Naive thymus-derived CD8-positive, alpha-beta T cell (primary cell): ENCODE results near the gene PREX1. TPM values are rescaled to one million over a fixed set of nuclear protein-coding genes. Genes with fewer than 3 reads are reported as not detected.

Experiments
- ATAC-seq, 2 donors: fragments of 150-1000 bp; cut with Tn5 transposase in 1 of 2; sonication (Bioruptor Pico), chemical (Tn5 transposase) in 1 of 2; 1 replicate in 1 of 2; 2 replicates in 1 of 2; pipeline ENCODE4 v1.10.0; 2021; ENCODE audit warnings: mild to moderate bottlenecking in 2 of 2, moderate library complexity in 2 of 2
- POLR2A ChIA-PET: fragments of 350-600 bp; sonication (Branson Sonifier 250); formaldehyde crosslinking; loops from one replicate; lab custom pipeline; 2021; ENCODE audit warnings: antibody characterized with exemption; lab: Charles Lee
- DNase-seq, 10 donors: peaks; one replicate each; pipeline versions ENCODE4 v3.0.0 to v3.0.0-alpha.2; 2020 to 2022
- H3K27ac Mint-ChIP-seq, 10 donors: one replicate each; pipeline ENCODE4 v1.8.0; 2020 to 2022; ENCODE audit warnings: mild to moderate bottlenecking in 10 of 10, mixed read lengths in 10 of 10, moderate library complexity in 4 of 10, inconsistent platforms in 1 of 10
- H3K27me3 Mint-ChIP-seq, 5 donors: one replicate each; pipeline ENCODE4 v1.8.0; 2021 to 2022; ENCODE audit warnings: mixed read lengths in 5 of 5
- H3K36me3 Mint-ChIP-seq, 3 donors: one replicate each; pipeline ENCODE4 v1.8.0; 2020 to 2022; ENCODE audit warnings: mixed read lengths in 3 of 3, mild to moderate bottlenecking in 2 of 3, inconsistent platforms in 1 of 3
- H3K4me1 Mint-ChIP-seq, 4 donors: one replicate each; pipeline ENCODE4 v1.8.0; 2021 to 2022; ENCODE audit warnings: mixed read lengths in 4 of 4
- H3K4me3 Mint-ChIP-seq, 10 donors: one replicate each; pipeline ENCODE4 v1.8.0; 2020 to 2022; ENCODE audit warnings: mild to moderate bottlenecking in 10 of 10, mixed read lengths in 10 of 10, moderate library complexity in 6 of 10, inconsistent platforms in 1 of 10
- H3K9me3 Mint-ChIP-seq, 9 donors: one replicate each; pipeline ENCODE4 v1.8.0; 2020 to 2022; ENCODE audit warnings: mixed read lengths in 9 of 9, mild to moderate bottlenecking in 3 of 9, inconsistent platforms in 1 of 9, moderate library complexity in 1 of 9
- polyA plus RNA-seq, 3 donors: library from polyadenylated mRNA; unstranded; fragments of 300-500 nt; fragmentation: Illumina TruSeq; gene quantifications; one replicate each; pipeline ENCODE4 v1.2.3, GENCODE V29; 2021
- total RNA-seq, 8 experiments: library from RNA in 2 of 8; stranded (reverse) in 2 of 8; gene quantifications; one replicate each; pipeline ENCODE4 v1.2.3 and lab custom pipeline; 2021 to 2026

Gene PREX1
- total and polyA plus RNA-seq, 5 experiments from 2014 or later: 14.4 to 141 (median 38.5) TPM

GRCh38 chr20:48858075-48858790 lies 30.4 kb upstream of the PREX1 start:
- H3K27ac Mint-ChIP-seq: no peak overlapping the region
- H3K4me3 Mint-ChIP-seq: no peak overlapping the region
- POLR2A ChIA-PET: no interaction called here
- H3K4me1 Mint-ChIP-seq: peaks cover 4 to 45% (median 7%) of the 10 kb centered on the region in 4 donors
- no peak for DNase-seq
- no peaks in the 10 kb centered on the region for H3K36me3 Mint-ChIP-seq
- no peaks in the 10 kb centered on the region for H3K27me3 Mint-ChIP-seq
- no peak for ATAC-seq
- no peaks in the 10 kb centered on the region for H3K9me3 Mint-ChIP-seq

DNA sequence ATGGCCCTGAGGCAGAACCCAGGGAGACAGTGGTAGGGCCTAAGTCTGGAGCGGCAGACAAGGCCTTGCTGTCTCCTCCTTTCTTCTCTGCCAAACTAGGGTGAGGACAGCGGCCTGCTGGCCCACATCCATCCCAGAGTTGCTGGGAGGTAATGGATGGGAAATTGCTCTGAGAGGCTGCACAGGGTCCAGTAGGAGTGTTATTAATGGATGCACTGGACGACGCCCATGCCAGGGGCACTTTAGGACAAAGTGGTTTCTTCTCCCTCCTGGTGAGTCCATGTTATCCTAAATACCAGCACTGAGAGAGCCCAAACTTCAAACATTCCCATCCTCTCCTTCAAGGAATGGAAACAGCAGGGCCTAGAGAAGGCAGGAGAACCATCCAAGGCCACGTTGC lies 28.3 kb upstream of the PREX1 start:
- Mint-ChIP-seq H3K36me3 (no peaks in the 10 kb centered on the region), H3K4me1 (peaks cover 0 to 31% (median 2%) of the 10 kb centered on the region in 4 donors), H3K9me3 (no peaks in the 10 kb centered on the region), H3K27ac (peak overlapping the region in 1 of 10 donors; percentile 7), H3K4me3 (no peak overlapping the region), H3K27me3 (no peaks in the 10 kb centered on the region)
- POLR2A ChIA-PET: no interaction called here
- DNase-seq (no peak), ATAC-seq (no peak)

DNA sequence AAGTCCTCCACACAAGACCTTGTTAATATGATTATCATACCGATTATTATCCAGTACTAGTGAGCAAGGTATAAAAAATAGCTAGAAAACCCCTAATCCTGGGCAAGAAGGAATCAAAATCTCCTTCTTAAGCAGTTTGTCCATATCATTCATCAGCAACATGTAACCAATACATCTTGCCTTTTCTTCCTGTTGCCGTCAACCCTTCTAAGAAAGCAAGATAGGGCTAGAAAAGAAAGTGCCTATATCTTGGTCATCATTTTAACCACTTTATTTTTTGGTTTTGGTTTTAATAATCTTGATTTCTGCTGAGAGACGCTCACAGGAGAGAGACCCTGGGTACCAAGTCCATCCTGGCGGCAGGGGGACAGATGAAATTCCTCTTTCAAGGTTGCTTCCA lies 27.2 kb upstream of the PREX1 start:
- POLR2A ChIA-PET: no interaction called here
- no peak for DNase-seq
- ATAC-seq: no peak
- no peaks in the 10 kb centered on the region for H3K27me3 Mint-ChIP-seq
- peaks cover 0 to 21% (median under 1%) of the 10 kb centered on the region in 4 donors for H3K4me1 Mint-ChIP-seq
- no peak overlapping the region for H3K4me3 Mint-ChIP-seq
- no peaks in the 10 kb centered on the region for H3K36me3 Mint-ChIP-seq
- H3K9me3 Mint-ChIP-seq: no peaks in the 10 kb centered on the region
- H3K27ac Mint-ChIP-seq: no peak overlapping the region

DNA sequence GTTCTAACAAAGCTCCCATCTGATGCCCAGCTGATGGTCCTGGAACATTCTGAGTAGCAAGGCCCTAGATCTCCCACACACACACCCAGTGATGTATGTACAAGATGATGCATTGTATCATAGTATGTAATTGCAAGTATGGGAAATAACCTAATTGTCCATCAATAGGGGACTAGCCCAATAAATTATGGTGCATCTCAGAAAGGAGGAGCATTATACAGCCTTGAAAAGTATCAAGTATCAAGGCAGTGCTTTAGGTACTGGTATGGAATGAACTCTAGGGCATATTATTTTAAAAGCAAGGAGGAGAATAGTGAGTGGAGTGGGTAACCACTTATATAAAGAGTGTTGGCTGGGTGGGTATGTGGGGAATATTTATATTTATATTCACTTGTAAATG lies 24.8 kb upstream of the PREX1 start:
- Mint-ChIP-seq H3K4me1 (peaks cover 0 to 14% (median under 1%) of the 10 kb centered on the region in 4 donors), H3K27ac (no peak overlapping the region), H3K27me3 (no peaks in the 10 kb centered on the region), H3K9me3 (no peaks in the 10 kb centered on the region), H3K36me3 (no peaks in the 10 kb centered on the region), H3K4me3 (no peak overlapping the region)
- POLR2A ChIA-PET: no interaction called here
- DNase-seq (no peak), ATAC-seq (no peak)

- H3K27ac Mint-ChIP-seq: no peak overlapping the region
- H3K9me3 Mint-ChIP-seq: no peaks in the 10 kb centered on the region
- no peaks in the 10 kb centered on the region for H3K36me3 Mint-ChIP-seq
- peaks cover under 1 to 22% (median 2%) of the 10 kb centered on the region in 4 donors for H3K4me1 Mint-ChIP-seq
- no peaks in the 10 kb centered on the region for H3K27me3 Mint-ChIP-seq
- DNase-seq (no peak), ATAC-seq (no peak)
- no peak overlapping the region for H3K4me3 Mint-ChIP-seq
- POLR2A ChIA-PET: no interaction called here
Measured at GRCh38 chr20:48851579-48851978, 23.8 kb upstream of the PREX1 start.

- Mint-ChIP-seq H3K27me3 (no peaks in the 10 kb centered on the region), H3K36me3 (no peaks in the 10 kb centered on the region), H3K9me3 (no peaks in the 10 kb centered on the region), H3K27ac (no peak overlapping the region), H3K4me1 (peaks cover 4 to 20% (median 5%) of the 10 kb centered on the region in 4 donors), H3K4me3 (no peak overlapping the region)
- DNase-seq (no peak), ATAC-seq (no peak)
- POLR2A ChIA-PET: no interaction called here
Measured at GRCh38 chr20:48850977-48851299, 23.1 kb upstream of the PREX1 start.

DNA sequence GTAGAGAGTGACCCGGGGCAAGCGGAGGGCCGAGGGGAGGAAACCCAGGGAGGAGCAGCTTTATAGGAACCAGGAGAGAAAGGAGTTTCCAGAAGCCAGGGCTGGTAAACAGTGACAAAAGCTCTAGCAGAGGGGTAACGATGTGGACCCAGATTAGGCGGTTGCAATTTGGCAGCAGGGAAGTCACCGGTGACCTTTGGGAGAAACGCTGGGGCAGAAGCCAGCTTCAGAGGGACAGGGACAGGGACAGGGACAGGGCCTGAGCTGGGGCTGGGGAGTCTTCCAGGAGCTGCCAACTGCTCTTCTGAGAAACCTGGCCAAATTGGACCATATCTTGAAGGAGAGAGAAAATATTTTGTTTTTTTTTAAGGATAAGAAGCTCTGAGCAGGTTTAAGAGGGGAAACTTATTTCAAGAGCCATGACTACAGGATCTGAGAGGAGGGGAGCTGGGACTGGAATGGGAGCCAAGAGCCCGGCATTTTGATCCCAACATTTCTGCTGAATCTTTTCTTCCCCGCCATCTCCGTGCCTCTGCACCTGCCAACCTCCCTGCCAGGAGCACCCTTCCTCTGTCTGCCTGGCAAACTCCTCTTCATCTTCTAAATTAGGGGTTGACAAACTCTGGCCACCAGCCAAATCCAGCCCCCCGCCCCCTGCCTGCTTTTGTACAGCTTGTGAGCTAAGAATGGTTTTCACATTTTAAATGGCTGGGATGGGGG lies 22.6 kb upstream of the PREX1 start:
- no peak for DNase-seq
- Mint-ChIP-seq H3K9me3 (no peaks in the 10 kb centered on the region), H3K36me3 (no peaks in the 10 kb centered on the region), H3K4me3 (no peak overlapping the region), H3K27me3 (no peaks in the 10 kb centered on the region), H3K27ac (peak overlapping the region in 3 of 10 donors; percentile 22 to 56 (median 35)), H3K4me1 (peaks cover 4 to 20% (median 5%) of the 10 kb centered on the region in 4 donors)
- POLR2A ChIA-PET: no interaction called here
- no peak for ATAC-seq

GRCh38 chr20:48849779-48850178 lies 22.0 kb upstream of the PREX1 start:
- Mint-ChIP-seq H3K36me3 (no peaks in the 10 kb centered on the region), H3K9me3 (no peaks in the 10 kb centered on the region), H3K27me3 (no peaks in the 10 kb centered on the region), H3K4me3 (no peak overlapping the region), H3K27ac (no peak overlapping the region), H3K4me1 (peaks cover 4 to 14% (median 5%) of the 10 kb centered on the region in 4 donors)
- no peak for DNase-seq
- POLR2A ChIA-PET: interaction anchor here (0.9 kb wide), 1 partner anchor 192 kb away, joined by 3 read pairs; no protein-coding TSS in a partner anchor
- no peak for ATAC-seq

GRCh38 chr20:48849299-48849698 lies 21.5 kb upstream of the PREX1 start:
- ATAC-seq: no peak
- Mint-ChIP-seq H3K4me3 (no peak overlapping the region), H3K27ac (no peak overlapping the region), H3K36me3 (no peaks in the 10 kb centered on the region), H3K4me1 (peaks cover 4 to 12% (median 5%) of the 10 kb centered on the region in 4 donors), H3K27me3 (no peaks in the 10 kb centered on the region), H3K9me3 (no peaks in the 10 kb centered on the region)
- POLR2A ChIA-PET: interaction anchor here (0.9 kb wide), 1 partner anchor 192 kb away, joined by 3 read pairs; no protein-coding TSS in a partner anchor
- no peak for DNase-seq

- H3K27ac Mint-ChIP-seq: peak overlapping the region in 1 of 10 donors; percentile 5
- H3K4me1 Mint-ChIP-seq: peaks cover 4 to 12% (median 5%) of the 10 kb centered on the region in 4 donors
- no peaks in the 10 kb centered on the region for H3K9me3 Mint-ChIP-seq
- ATAC-seq (no peak), DNase-seq (no peak)
- POLR2A ChIA-PET: interaction anchor here (0.7 kb wide), 2 partner anchors 52 to 1125 kb away, joined by 3 read pairs; no protein-coding TSS in a partner anchor
- no peaks in the 10 kb centered on the region for H3K36me3 Mint-ChIP-seq
- H3K27me3 Mint-ChIP-seq: no peaks in the 10 kb centered on the region
- no peak overlapping the region for H3K4me3 Mint-ChIP-seq
Measured at GRCh38 chr20:48847498-48848205, 19.9 kb upstream of the PREX1 start.

GRCh38 chr20:48846516-48847492 lies 19.0 kb upstream of the PREX1 start:
- H3K36me3 Mint-ChIP-seq: no peaks in the 10 kb centered on the region
- POLR2A ChIA-PET: no interaction called here
- ATAC-seq: peak in 1 of 2 donors; percentile 57
- peak overlapping the region in 3 of 10 donors; percentile 8 to 80 (median 65) for H3K27ac Mint-ChIP-seq
- no peaks in the 10 kb centered on the region for H3K27me3 Mint-ChIP-seq
- H3K9me3 Mint-ChIP-seq: no peaks in the 10 kb centered on the region
- no peak for DNase-seq
- H3K4me3 Mint-ChIP-seq: no peak overlapping the region
- H3K4me1 Mint-ChIP-seq: peaks cover 4 to 12% (median 7%) of the 10 kb centered on the region in 4 donors
